Hematopoietic multipotent progenitor cell treated with erythropoietin and hydrocortisone succinate and interleukin-3 and kit ligand, for 8 days (in vitro differentiated cells): ENCODE measurements around the gene DOC2A.
"Not testable (repeated sequence)": the region's sequence is repeated elsewhere in the genome, so short reads cannot be mapped to it uniquely, and the experiment has no call there.

Source experiments
- DNase-seq: peaks from one replicate; pipeline ENCODE4 v3.0.0-alpha.2; 2015

DOC2A gene

GRCh38 chr16:30026449-30026848 lies 15.6 kb upstream of the DOC2A start:
- DNase-seq = no peak

- no peak for DNase-seq
These were observed 14.7 kb upstream of the DOC2A start for GRCh38 chr16:30025574-30025973.

- no peak for DNase-seq
These were observed 14.3 kb upstream of the DOC2A start for GRCh38 chr16:30025156-30025555.

GRCh38 chr16:30024451-30024850 lies 13.6 kb upstream of the DOC2A start:
- no peak for DNase-seq

- no peak for DNase-seq
These were observed 12.8 kb upstream of the DOC2A start for GRCh38 chr16:30023586-30023985.

- DNase-seq = no peak
These were observed 12.1 kb upstream of the DOC2A start, which contains the start of gene C16orf92 for GRCh38 chr16:30022887-30023286. Gene C16orf92, plus strand, starts transcription at chr16:30023198. Its CDS starts 143 bp downstream, at chr16:30023341.

- no peak for DNase-seq
These were observed 7.9 kb upstream of the DOC2A start for GRCh38 chr16:30018731-30019158.

GRCh38 chr16:30017937-30018336 lies 7.1 kb upstream of the DOC2A start:
- not testable (repeated sequence) for DNase-seq

- no peak for DNase-seq
These were observed 6.4 kb upstream of the DOC2A start for GRCh38 chr16:30017277-30017656.

GRCh38 chr16:30016555-30017276 lies 5.9 kb upstream of the DOC2A start:
- no peak for DNase-seq

- DNase-seq = not testable (repeated sequence)
These were observed 4.6 kb upstream of the DOC2A start for GRCh38 chr16:30015450-30015849.

GRCh38 chr16:30012598-30012997 lies 1.8 kb upstream of the DOC2A start:
- DNase-seq = not testable (repeated sequence)

GRCh38 chr16:30011714-30012504 lies 1.1 kb upstream of the DOC2A start:
- no peak for DNase-seq

GRCh38 chr16:30009990-30010843 lies 610 bp downstream of the DOC2A start:
- DNase-seq = no peak

GRCh38 chr16:30009085-30009862 lies 1.6 kb downstream of the DOC2A start:
- no peak for DNase-seq

GRCh38 chr16:30007378-30007895 lies 3.4 kb downstream of the DOC2A start:
- no peak for DNase-seq

- DNase-seq = no peak
These were observed 4.0 kb downstream of the DOC2A start for GRCh38 chr16:30006659-30007377.

- DNase-seq = no peak
These were observed 4.7 kb downstream of the DOC2A start for GRCh38 chr16:30006095-30006473.

GRCh38 chr16:30005341-30006094 lies 5.3 kb downstream of the DOC2A start:
- peak; percentile 53 for DNase-seq

- DNase-seq = no peak
These were observed 6.0 kb downstream of the DOC2A start for GRCh38 chr16:30004811-30005242.

- no peak for DNase-seq
These were observed 6.4 kb downstream of the DOC2A start for GRCh38 chr16:30004424-30004776.
